ENCODE results near the gene TRIM72.

Gene TRIM72

GRCh38 chr16:31215287-31216162, 1.6 kb downstream of the TRIM72 start:
- no peak overlapping the region for H3K4me2 ChIP-seq (ENCODE audit: low read length)
- no peaks in the 10 kb centered on the region for H3K79me2 ChIP-seq (ENCODE audit: low read length)
- H3K9me3 ChIP-seq (ENCODE audit: insufficient read depth, low read length): no peaks in the 10 kb centered on the region
- H4K20me1 ChIP-seq (ENCODE audit: insufficient read depth, low read length): no peaks in the 10 kb centered on the region
- no peak overlapping the region for H3K4me3 ChIP-seq (ENCODE audit: low read length)
- TF ChIP-seq EZH2phosphoT487 (IDR thresholded peaks at IDR 0.05; ENCODE audit: low read depth) (no peak), CTCF (IDR thresholded peaks at IDR 0.05; ENCODE audit: low read depth, low read length) (no peak)
- peaks cover 9% of the 10 kb centered on the region for H3K4me1 ChIP-seq (ENCODE audit: low read length)
- H2AFZ ChIP-seq (ENCODE audit: low read depth, low read length): no peak overlapping the region
- no peaks in the 10 kb centered on the region for H3K27me3 ChIP-seq (ENCODE audit: low read depth, low read length)
- no peak overlapping the region for H3K9ac ChIP-seq (ENCODE audit: low read length)
- H3K27ac ChIP-seq (ENCODE audit: low read length): no peak overlapping the region
- H3K36me3 ChIP-seq (replicated peaks; ENCODE audit: low read depth, low read length): no peaks in the 10 kb centered on the region

DNA sequence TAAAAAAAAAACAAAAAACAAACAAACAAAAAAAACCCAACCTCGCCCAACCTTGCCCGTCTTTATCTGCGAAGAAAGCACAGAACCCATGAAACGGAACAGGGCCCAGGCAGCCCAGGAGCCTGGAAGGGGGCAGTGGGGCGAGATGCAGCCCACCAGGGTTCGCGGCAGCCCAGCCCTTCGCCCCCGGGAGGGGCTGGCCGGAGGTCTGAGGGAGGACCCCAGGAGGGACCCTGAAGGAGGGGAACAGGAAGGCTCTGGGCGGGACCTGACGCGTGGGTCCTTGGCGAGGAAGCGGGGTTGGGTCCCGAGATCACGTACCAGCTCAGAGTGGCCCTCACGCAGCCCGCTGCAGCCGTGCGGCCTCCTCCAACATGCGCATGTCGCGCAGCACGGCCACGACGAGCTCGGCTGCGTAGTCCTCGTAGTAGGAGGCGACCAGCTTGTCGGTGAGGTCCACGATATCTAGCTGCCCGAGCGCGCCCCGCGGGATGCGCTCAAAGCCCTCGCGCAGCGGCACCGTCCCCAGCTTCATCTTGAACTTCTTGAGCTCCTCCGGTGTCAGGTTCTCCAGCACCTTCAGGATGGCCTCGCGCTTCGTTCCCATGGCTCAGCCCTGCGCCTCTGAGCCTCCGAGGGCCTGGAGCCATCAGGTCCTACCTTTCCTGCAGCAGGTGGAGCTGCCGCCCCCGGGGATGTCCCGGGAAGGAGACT, 2.7 kb downstream of the TRIM72 start, which contains the start of gene PYDC1:
PYDC1 (minus strand) TSS at position 714 of the 714 bp plus-strand sequence; CDS start at position 607, 107 bp downstream.
- H3K4me2 ChIP-seq (ENCODE audit: low read length): no peak within 1 kb of the TSS
- TF ChIP-seq EZH2phosphoT487 (IDR thresholded peaks at IDR 0.05; ENCODE audit: low read depth) (no peak), CTCF (IDR thresholded peaks at IDR 0.05; ENCODE audit: low read depth, low read length) (no peak)
- H3K27ac ChIP-seq (ENCODE audit: low read length): no peak within 1 kb of the TSS
- H3K36me3 ChIP-seq (replicated peaks; ENCODE audit: low read depth, low read length): no peaks in the 10 kb centered on the region
- no peak within 1 kb of the TSS for H3K9ac ChIP-seq (ENCODE audit: low read length)
- H3K79me2 ChIP-seq (ENCODE audit: low read length): no peaks in the 10 kb centered on the region
- no peaks in the 10 kb centered on the region for H3K27me3 ChIP-seq (ENCODE audit: low read depth, low read length)
- no peaks in the 10 kb centered on the region for H4K20me1 ChIP-seq (ENCODE audit: insufficient read depth, low read length)
- no peaks in the 10 kb centered on the region for H3K9me3 ChIP-seq (ENCODE audit: insufficient read depth, low read length)
- peaks cover 5% of the 10 kb centered on the region for H3K4me1 ChIP-seq (ENCODE audit: low read length)
- no peak within 1 kb of the TSS for H2AFZ ChIP-seq (ENCODE audit: low read depth, low read length)
- no peak within 1 kb of the TSS for H3K4me3 ChIP-seq (ENCODE audit: low read length)

DNA sequence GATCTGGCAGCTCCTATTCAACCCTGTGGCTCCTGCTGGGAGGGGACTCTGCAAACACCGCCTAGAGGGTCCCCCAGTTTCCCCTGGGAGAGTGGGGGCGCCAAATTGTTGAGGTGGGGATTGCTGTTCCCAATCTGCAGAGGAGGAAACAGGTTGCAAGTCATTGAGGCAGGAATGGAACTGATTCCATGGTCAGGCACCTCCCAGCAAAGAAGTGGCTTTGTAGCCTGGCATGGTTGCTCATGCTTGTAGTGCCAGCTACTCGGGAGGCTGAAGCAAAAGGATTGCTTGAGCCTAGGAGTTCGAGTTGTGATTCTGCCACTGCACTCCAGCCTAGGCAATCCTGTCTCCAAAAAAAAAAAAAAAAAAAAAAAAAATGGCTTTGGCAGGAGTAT, 3.2 kb downstream of the TRIM72 start:
- H3K27me3 ChIP-seq (ENCODE audit: low read depth, low read length): no peaks in the 10 kb centered on the region
- H3K4me3 ChIP-seq (ENCODE audit: low read length): no peak overlapping the region
- no peaks in the 10 kb centered on the region for H3K4me1 ChIP-seq (ENCODE audit: low read length)
- TF ChIP-seq EZH2phosphoT487 (IDR thresholded peaks at IDR 0.05; ENCODE audit: low read depth): no peak
- TF ChIP-seq CTCF (IDR thresholded peaks at IDR 0.05; ENCODE audit: low read depth, low read length): no peak
- no peak overlapping the region for H3K27ac ChIP-seq (ENCODE audit: low read length)
- H4K20me1 ChIP-seq (ENCODE audit: insufficient read depth, low read length): no peaks in the 10 kb centered on the region
- H3K4me2 ChIP-seq (ENCODE audit: low read length): no peak overlapping the region
- H3K79me2 ChIP-seq (ENCODE audit: low read length): no peaks in the 10 kb centered on the region
- no peak overlapping the region for H2AFZ ChIP-seq (ENCODE audit: low read depth, low read length)
- H3K9ac ChIP-seq (ENCODE audit: low read length): no peak overlapping the region
- H3K9me3 ChIP-seq (ENCODE audit: insufficient read depth, low read length): no peaks in the 10 kb centered on the region
- no peaks in the 10 kb centered on the region for H3K36me3 ChIP-seq (replicated peaks; ENCODE audit: low read depth, low read length)

DNA sequence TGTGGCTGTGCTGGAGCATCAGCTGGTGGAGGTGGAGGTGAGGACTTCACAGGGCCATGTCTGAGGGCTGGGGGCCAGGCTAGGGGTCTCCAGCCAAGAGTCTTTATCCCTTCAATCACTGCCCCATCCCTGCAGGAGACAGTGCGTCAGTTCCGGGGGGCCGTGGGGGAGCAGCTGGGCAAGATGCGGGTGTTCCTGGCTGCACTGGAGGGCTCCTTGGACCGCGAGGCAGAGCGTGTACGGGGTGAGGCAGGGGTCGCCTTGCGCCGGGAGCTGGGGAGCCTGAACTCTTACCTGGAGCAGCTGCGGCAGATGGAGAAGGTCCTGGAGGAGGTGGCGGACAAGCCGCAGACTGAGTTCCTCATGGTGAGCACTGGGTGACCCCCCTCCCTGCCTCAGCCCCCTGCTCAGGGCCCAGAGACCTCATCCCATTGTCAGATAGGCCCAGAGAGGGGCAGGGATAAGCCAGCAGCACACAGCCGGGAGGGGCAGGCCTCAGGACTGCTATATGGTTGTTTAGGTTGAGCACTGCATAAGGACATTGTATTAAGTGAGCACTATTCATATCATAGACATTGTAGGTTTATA, 5.3 kb downstream of the TRIM72 start:
- Histone ChIP-seq H3K79me2 (ENCODE audit: low read length) (no peaks in the 10 kb centered on the region), H3K4me2 (ENCODE audit: low read length) (no peak overlapping the region), H3K9me3 (ENCODE audit: insufficient read depth, low read length) (no peaks in the 10 kb centered on the region), H2AFZ (ENCODE audit: low read depth, low read length) (no peak overlapping the region), H3K4me3 (ENCODE audit: low read length) (no peak overlapping the region), H3K4me1 (ENCODE audit: low read length) (no peaks in the 10 kb centered on the region), H4K20me1 (ENCODE audit: insufficient read depth, low read length) (no peaks in the 10 kb centered on the region), H3K27ac (ENCODE audit: low read length) (no peak overlapping the region), H3K9ac (ENCODE audit: low read length) (no peak overlapping the region), H3K27me3 (ENCODE audit: low read depth, low read length) (no peaks in the 10 kb centered on the region), H3K36me3 (replicated peaks; ENCODE audit: low read depth, low read length) (no peaks in the 10 kb centered on the region)
- TF ChIP-seq CTCF (IDR thresholded peaks at IDR 0.05; ENCODE audit: low read depth, low read length): no peak
